Activated CD4-positive, alpha-beta T cell treated with anti-CD3 and anti-CD28 coated beads for 4 hours (primary cell): ENCODE data around the gene IGSF21.

Source experiments
- DNase-seq, 2 donors: peaks; one replicate each; pipeline ENCODE4 v3.0.0-alpha.2; 2020

IGSF21 gene

GRCh38 chr1:18120638-18121037, 13.0 kb downstream of the IGSF21 start:
- DNase-seq, result no peak

- DNase-seq, result no peak
Measured at GRCh38 chr1:18121072-18121820, 13.6 kb downstream of the IGSF21 start.

GRCh38 chr1:18123467-18123992, 15.9 kb downstream of the IGSF21 start:
- no peak for DNase-seq

GRCh38 chr1:18124977-18125376, 17.4 kb downstream of the IGSF21 start:
- no peak for DNase-seq

GRCh38 chr1:18126616-18127015, 19.0 kb downstream of the IGSF21 start:
- DNase-seq, result no peak

GRCh38 chr1:18128298-18128697, 20.7 kb downstream of the IGSF21 start:
- no peak for DNase-seq

- no peak for DNase-seq
Measured at GRCh38 chr1:18130356-18130755, 22.8 kb downstream of the IGSF21 start.

- no peak for DNase-seq
Measured at GRCh38 chr1:18132022-18132710, 24.6 kb downstream of the IGSF21 start.

- DNase-seq, result no peak
Measured at GRCh38 chr1:18132711-18133541, 25.3 kb downstream of the IGSF21 start.

- DNase-seq, result no peak
Measured at GRCh38 chr1:18134324-18135046, 26.9 kb downstream of the IGSF21 start.

- DNase-seq, result no peak
Measured at GRCh38 chr1:18137759-18138345, 30.3 kb downstream of the IGSF21 start.

- no peak for DNase-seq
Measured at GRCh38 chr1:18139198-18139981, 31.8 kb downstream of the IGSF21 start.

- DNase-seq, result no peak
Measured at GRCh38 chr1:18140411-18140810, 32.8 kb downstream of the IGSF21 start.

- no peak for DNase-seq
Measured at GRCh38 chr1:18141661-18142060, 34.1 kb downstream of the IGSF21 start.

GRCh38 chr1:18142471-18142870, 34.9 kb downstream of the IGSF21 start:
- DNase-seq, result no peak

GRCh38 chr1:18142969-18143368, 35.4 kb downstream of the IGSF21 start:
- DNase-seq, result no peak

- DNase-seq, result no peak
Measured at GRCh38 chr1:18144062-18144461, 36.5 kb downstream of the IGSF21 start.

GRCh38 chr1:18144916-18145647, 37.5 kb downstream of the IGSF21 start:
- DNase-seq, result no peak

- DNase-seq, result no peak
Measured at GRCh38 chr1:18145851-18146618, 38.4 kb downstream of the IGSF21 start.

GRCh38 chr1:18146886-18147285, 39.3 kb downstream of the IGSF21 start:
- DNase-seq, result no peak
